Neural progenitor cell (in vitro differentiated cells): ENCODE results near the gene DAW1. TPM values are rescaled to one million over a fixed set of nuclear protein-coding genes. Genes with fewer than 3 reads are reported as not detected.

Source experiments
- DNase-seq: peaks from one replicate; pipeline ENCODE4 v3.0.0-alpha.2; 2016; ENCODE audit warnings: low spot score
- H2AFZ ChIP-seq: fragments of 200-600 bp; sonication (generic); replicated peaks from 2 replicates; pipeline ENCODE4 v1.6.1; 2016; ENCODE audit warnings: antibody characterized with exemption
- H3F3A ChIP-seq: fragments of 200-600 bp; sonication (generic); 2 replicates; pipeline ENCODE4 v1.6.1; 2016; ENCODE audit warnings: antibody characterized with exemption, low read depth
- H3K27ac ChIP-seq: fragments of 200-600 bp; sonication (generic); 2 replicates; pipeline ENCODE4 v1.5.1; 2016; ENCODE audit warnings: mild to moderate bottlenecking
- H3K27me3 ChIP-seq: fragments of 200-600 bp; sonication (generic); 2 replicates; pipeline ENCODE4 v1.6.1; 2016; ENCODE audit warnings: mild to moderate bottlenecking, moderate library complexity
- H3K36me3 ChIP-seq: fragments of 200-600 bp; sonication (generic); 2 replicates; pipeline ENCODE4 v1.5.1; 2016
- H3K4me1 ChIP-seq: fragments of 200-600 bp; sonication (generic); 2 replicates; pipeline ENCODE4 v1.6.1; 2016; ENCODE audit warnings: mixed run types
- H3K4me2 ChIP-seq: fragments of 200-600 bp; sonication (generic); 2 replicates; pipeline ENCODE4 v1.6.1; 2016
- H3K4me3 ChIP-seq: fragments of 200-600 bp; sonication (generic); 2 replicates; pipeline ENCODE4 v1.5.1; 2016
- H3K79me2 ChIP-seq: fragments of 200-600 bp; sonication (generic); 2 replicates; pipeline ENCODE4 v1.6.1; 2016; ENCODE audit warnings: low read depth
- H3K9ac ChIP-seq: fragments of 200-600 bp; sonication (generic); 2 replicates; pipeline ENCODE4 v1.6.1; 2016
- H3K9me3 ChIP-seq: fragments of 200-600 bp; sonication (generic); 2 replicates; pipeline ENCODE4 v1.5.1; 2016; ENCODE audit warnings: low read depth
- H4K20me1 ChIP-seq: fragments of 200-600 bp; sonication (generic); 2 replicates; pipeline ENCODE4 v1.6.1; 2016; ENCODE audit warnings: low read depth
- H3K27ac Mint-ChIP-seq: 3 replicates; pipeline ENCODE4 v1.8.0; 2021; ENCODE audit warnings: mixed read lengths
- H3K27me3 Mint-ChIP-seq: 2 replicates; pipeline ENCODE4 v1.8.0; 2022; ENCODE audit warnings: low read depth, mild to moderate bottlenecking, inconsistent platforms, moderate library complexity, mixed read lengths; ENCODE audit not compliant: insufficient read depth
- H3K36me3 Mint-ChIP-seq: 3 replicates; pipeline ENCODE4 v1.8.0; 2021; ENCODE audit warnings: mixed read lengths
- H3K4me1 Mint-ChIP-seq: 3 replicates; pipeline ENCODE4 v1.8.0; 2021; ENCODE audit warnings: mixed read lengths
- H3K4me3 Mint-ChIP-seq: 3 replicates; pipeline ENCODE4 v1.8.0; 2021; ENCODE audit warnings: mild to moderate bottlenecking, moderate library complexity, mixed read lengths
- H3K9me3 Mint-ChIP-seq: 3 replicates; pipeline ENCODE4 v1.8.0; 2020; ENCODE audit warnings: mixed read lengths
- CTCF ChIP-seq: fragments of 200-600 bp; sonication (generic); IDR thresholded peaks from 2 replicates; pipeline ENCODE4 v1.5.1; 2017; ENCODE audit warnings: antibody characterized with exemption, mild to moderate bottlenecking
- EZH2 ChIP-seq: fragments of 200-600 bp; sonication (generic); IDR thresholded peaks from 2 replicates; pipeline ENCODE4 v1.6.1; 2017; ENCODE audit warnings: antibody characterized with exemption, mild to moderate bottlenecking, moderate library complexity
- EZH2phosphoT487 ChIP-seq: fragments of 200-600 bp; sonication (generic); IDR thresholded peaks from 2 replicates; pipeline ENCODE4 v1.6.1; 2017; ENCODE audit warnings: antibody characterized with exemption
- total RNA-seq: library from RNA; depleted of rRNA; stranded (reverse); fragments of >200 nt; gene quantifications from 2 replicates; pipeline ENCODE4 v1.2.3, GENCODE V29; 2015; ENCODE audit warnings: low replicate concordance

The DAW1 gene
- total RNA-seq, 1 donor from 2014 or later = not detected

- Histone ChIP-seq H3K9ac (no peak overlapping the region), H3K4me2 (no peak overlapping the region), H3K79me2 (no peaks in the 10 kb centered on the region), H3K4me3 (no peak overlapping the region), H3K27me3 (no peaks in the 10 kb centered on the region), H3K4me1 (no peaks in the 10 kb centered on the region), H3F3A (no peaks in the 10 kb centered on the region), H3K9me3 (no peaks in the 10 kb centered on the region), H3K36me3 (no peaks in the 10 kb centered on the region), H3K27ac (no peak overlapping the region), H2AFZ (no peak overlapping the region), H4K20me1 (no peaks in the 10 kb centered on the region)
- DNase-seq = no peak
- no peak overlapping the region for H3K27ac Mint-ChIP-seq
- H3K4me1 Mint-ChIP-seq = peaks cover 9% of the 10 kb centered on the region
- H3K9me3 Mint-ChIP-seq = no peaks in the 10 kb centered on the region
- TF ChIP-seq EZH2phosphoT487 (no peak), EZH2 (no peak), CTCF (no peak)
- H3K36me3 Mint-ChIP-seq = no peaks in the 10 kb centered on the region
- no peak overlapping the region for H3K4me3 Mint-ChIP-seq
- peaks cover 4% of the 10 kb centered on the region for H3K27me3 Mint-ChIP-seq
Observed at GRCh38 chr2:227864161-227864756, 7.2 kb upstream of the DAW1 start.

GRCh38 chr2:227865291-227865690 lies 6.1 kb upstream of the DAW1 start:
- no peaks in the 10 kb centered on the region for H3K4me1 ChIP-seq
- no peaks in the 10 kb centered on the region for H3K27me3 ChIP-seq
- no peak overlapping the region for H3K9ac ChIP-seq
- H3K36me3 ChIP-seq = no peaks in the 10 kb centered on the region
- no peak for DNase-seq
- Mint-ChIP-seq H3K4me1 (peaks cover 9% of the 10 kb centered on the region), H3K27me3 (peaks cover 4% of the 10 kb centered on the region), H3K9me3 (no peaks in the 10 kb centered on the region), H3K36me3 (no peaks in the 10 kb centered on the region), H3K4me3 (no peak overlapping the region), H3K27ac (no peak overlapping the region)
- no peak overlapping the region for H3K27ac ChIP-seq
- H3F3A ChIP-seq = no peaks in the 10 kb centered on the region
- H3K4me2 ChIP-seq = no peak overlapping the region
- TF ChIP-seq EZH2phosphoT487 (no peak), CTCF (no peak), EZH2 (no peak)
- H3K79me2 ChIP-seq = no peaks in the 10 kb centered on the region
- no peaks in the 10 kb centered on the region for H3K9me3 ChIP-seq
- no peak overlapping the region for H2AFZ ChIP-seq
- no peak overlapping the region for H3K4me3 ChIP-seq
- H4K20me1 ChIP-seq = no peaks in the 10 kb centered on the region

- no peak overlapping the region for H3K27ac ChIP-seq
- H3K4me1 ChIP-seq = no peaks in the 10 kb centered on the region
- H3K27ac Mint-ChIP-seq = no peak overlapping the region
- H3K4me3 Mint-ChIP-seq = no peak overlapping the region
- no peaks in the 10 kb centered on the region for H3K27me3 ChIP-seq
- no peaks in the 10 kb centered on the region for H3K79me2 ChIP-seq
- no peak for DNase-seq
- H3K9me3 Mint-ChIP-seq = no peaks in the 10 kb centered on the region
- no peak overlapping the region for H2AFZ ChIP-seq
- H3K9ac ChIP-seq = no peak overlapping the region
- peaks cover 4% of the 10 kb centered on the region for H3K27me3 Mint-ChIP-seq
- no peaks in the 10 kb centered on the region for H3K36me3 ChIP-seq
- TF ChIP-seq EZH2phosphoT487 (no peak), EZH2 (no peak), CTCF (no peak)
- no peak overlapping the region for H3K4me3 ChIP-seq
- peaks cover 9% of the 10 kb centered on the region for H3K4me1 Mint-ChIP-seq
- no peaks in the 10 kb centered on the region for H4K20me1 ChIP-seq
- H3K4me2 ChIP-seq = no peak overlapping the region
- H3K36me3 Mint-ChIP-seq = no peaks in the 10 kb centered on the region
- no peaks in the 10 kb centered on the region for H3K9me3 ChIP-seq
- H3F3A ChIP-seq = no peaks in the 10 kb centered on the region
Observed at GRCh38 chr2:227867386-227867785, 4.0 kb upstream of the DAW1 start.
